Measurements from ENCODE around the gene ZNF502. TPM values are rescaled to one million over a fixed set of nuclear protein-coding genes. Genes with fewer than 3 reads are reported as not detected.

ZNF502 gene
- total and polyA plus RNA-seq, 2 of the 13 experiments (the other 11 are each of a cell fraction or from before 2014, with no cell fraction given), result not detected

- TF ChIP-seq ATF2 (CRISPR knock-in tag; IDR thresholded peaks at IDR 0.05), result peak; percentile 92
- 0 out of 2 replicates have a peak, but pooled peaks have one; percentile 80 for TF ChIP-seq POGK (CRISPR knock-in tag; conservative IDR thresholded peaks at IDR 0.05)
- peak; percentile 23; the same call in 1 of the 2 replicates for TF ChIP-seq ZNF772 (CRISPR knock-in tag; IDR thresholded peaks at IDR 0.05)
- peak; percentile 68 for TF ChIP-seq FOXO1 (CRISPR knock-in tag; IDR thresholded peaks at IDR 0.05)
- TF ChIP-seq NFAT5 (CRISPR knock-in tag; IDR thresholded peaks at IDR 0.05), result peak; percentile 93
- peak; percentile 79 for TF ChIP-seq CEBPB (IDR thresholded peaks at IDR 0.05; ENCODE audit: borderline replicate concordance, low read depth, low read length)
- TF ChIP-seq ZFP41 (CRISPR knock-in tag; IDR thresholded peaks at IDR 0.05; ENCODE audit: borderline replicate concordance), result no peak
- TF ChIP-seq FOSL1 (CRISPR knock-in tag; IDR thresholded peaks at IDR 0.05; ENCODE audit: borderline replicate concordance), result no peak
- TF ChIP-seq ZUFSP (CRISPR knock-in tag; IDR thresholded peaks at IDR 0.05; ENCODE audit: borderline replicate concordance), result no peak
- no peak; the same call in 1 of the 2 replicates for TF ChIP-seq ZBTB4 (CRISPR knock-in tag; IDR thresholded peaks at IDR 0.05; ENCODE audit: borderline replicate concordance)
- TF ChIP-seq TBL1XR1 (IDR thresholded peaks at IDR 0.05; ENCODE audit: borderline replicate concordance, low read length, partially characterized antibody), result peak; percentile 23
- TF ChIP-seq ZNF3 (CRISPR knock-in tag; IDR thresholded peaks at IDR 0.05), result no peak
- no peak for TF ChIP-seq ZNF329 (CRISPR knock-in tag; IDR thresholded peaks at IDR 0.05; ENCODE audit: low read depth)
- TF ChIP-seq ZNF431 (CRISPR knock-in tag; IDR thresholded peaks at IDR 0.05; ENCODE audit: borderline replicate concordance, low read depth), result no peak
- peak; percentile 89 for TF ChIP-seq U2AF1 (optimal IDR thresholded peaks at IDR 0.05; ENCODE audit: low read depth, low read length)
These were observed 17.0 kb downstream of the ZNF502 start, which contains the start of gene ZNF501 (continued) for GRCh38 chr3:44729384-44729910.

All from HepG2 (cell line).